Kidney (tissue), 14 donors: ENCODE results near the gene WDTC1. TPM values are rescaled to one million over a fixed set of nuclear protein-coding genes. Genes with fewer than 3 reads are reported as not detected.

Experiments
- DNase-seq, 5 donors: peaks; one replicate each; pipeline ENCODE4 v3.0.0-alpha.2; 2013 to 2020
- FAIRE-seq: peaks from 2 replicates; lab custom pipeline; 2012; peaks lifted over from hg19 to GRCh38; lab: Jason Lieb, UNC
- H3K27ac ChIP-seq, 2 donors: one replicate each; pipeline ENCODE4 v1.7.0; 2013; ENCODE audit warnings: low read depth in 2 of 2, low read length in 2 of 2, inconsistent platforms in 1 of 2
- H3K27me3 ChIP-seq: one replicate; pipeline ENCODE4 v1.7.1; 2013; ENCODE audit warnings: low read length, inconsistent platforms; ENCODE audit not compliant: control insufficient read depth, insufficient read depth
- H3K36me3 ChIP-seq, 3 donors: one replicate each; pipeline versions ENCODE4 v1.7.0 to v1.7.1; 2013; ENCODE audit warnings: low read length in 3 of 3, control low read depth in 1 of 3, inconsistent platforms in 1 of 3; ENCODE audit not compliant: insufficient read depth in 3 of 3, control insufficient read depth in 2 of 3
- H3K4me1 ChIP-seq, 3 donors: one replicate each; pipeline versions ENCODE4 v1.7.0 to v1.7.1; 2013; ENCODE audit warnings: low read length in 3 of 3, inconsistent platforms in 1 of 3, low read depth in 1 of 3; ENCODE audit not compliant: control insufficient read depth in 2 of 3, insufficient read depth in 2 of 3
- H3K4me3 ChIP-seq, 3 donors: one replicate each; pipeline versions ENCODE4 v1.7.0 to v1.8.1; 2013; ENCODE audit warnings: low read length in 3 of 3, control low read depth in 1 of 3, inconsistent platforms in 1 of 3
- H3K9ac ChIP-seq, 3 donors: one replicate each; pipeline versions ENCODE4 v1.7.0 to v1.7.1; 2013; ENCODE audit warnings: low read length in 3 of 3, control low read depth in 1 of 3, inconsistent platforms in 1 of 3
- H3K9me3 ChIP-seq, 3 donors: one replicate each; pipeline versions ENCODE4 v1.7.0 to v1.7.1; 2013; ENCODE audit warnings: low read length in 3 of 3, control low read depth in 1 of 3, inconsistent platforms in 1 of 3; ENCODE audit not compliant: control insufficient read depth in 2 of 3, insufficient read depth in 1 of 3
- CTCF ChIP-seq: IDR thresholded peaks from 3 replicates; pipeline ENCODE4 v1.5.1; 2012; ENCODE audit warnings: mild to moderate bottlenecking, moderate library complexity, borderline replicate concordance; ENCODE audit not compliant: insufficient read depth; ENCODE audit errors: extremely low read depth
- intact Hi-C: fragments of 100-400 bp; cut with DNase I; formaldehyde crosslinking; loops from one replicate; pipeline ENCODE4 v1.11.1; 2022
- polyA plus RNA-seq: library from polyadenylated mRNA; stranded (reverse); fragments of 350-450 nt; fragmentation: Illumina TruSeq; extraction: RNeasy Lipid Tissue Mini Kit (QIAGEN cat#74804); gene quantifications from one replicate; pipeline ENCODE4 v1.2.3, GENCODE V29; 2014; ENCODE audit warnings: low read depth, low replicate concordance; ENCODE audit not compliant: insufficient read depth
- total RNA-seq: library from RNA; stranded (reverse); fragmentation: NEBNext Ultra II Directional; extraction: Animal tissue kit (Norgen Biotek cat#: 25700); gene quantifications from one replicate; pipeline ENCODE4 v1.2.1, GENCODE V29; 2021
- donor health status: control.
- donor health status: control.
- donor health status: control.
- donor health status: control.
- donor health status: control.
- donor health status: DM: yes; HTN: yes; CAD: no.
- donor health status: Normal renal cell carcinoma (clear cell type).

The WDTC1 gene
- total and polyA plus RNA-seq, 2 donors from 2014 or later: 23.7 to 42.2 TPM

- intact Hi-C loops: no loop called here
- Histone ChIP-seq H3K27me3 (no peaks in the 10 kb centered on the region), H3K9ac (peak overlapping the region in 1 of 3 donors; percentile 46), H3K27ac (no peak overlapping the region), H3K9me3 (no peaks in the 10 kb centered on the region), H3K4me1 (peaks cover 0 to 6% (median 0%) of the 10 kb centered on the region in 3 donors), H3K4me3 (no peak overlapping the region), H3K36me3 (peaks cover 0 to 11% (median 8%) of the 10 kb centered on the region in 3 donors)
- DNase-seq: peak; percentile 74 to 89 (median 85)
- no peak for FAIRE-seq
- TF ChIP-seq CTCF: peak; percentile 91
Observed at GRCh38 chr1:27357281-27358037, 123.0 kb downstream of the WDTC1 start.

Other genes starting within 250 kb of the WDTC1 start
- gene TRNP1, start 240.9 kb upstream of the WDTC1 start, total RNA-seq: 38.3 TPM
- 33.0 TPM for gene TRNP1, start 240.9 kb upstream of the WDTC1 start, polyA plus RNA-seq
- gene TENT5B, start 221.8 kb upstream of the WDTC1 start, total RNA-seq: 10.2 TPM
- gene TENT5B, start 221.8 kb upstream of the WDTC1 start, polyA plus RNA-seq: 12.6 TPM
- gene SLC9A1, start 79.5 kb upstream of the WDTC1 start, total RNA-seq: 29.8 TPM
- gene SLC9A1, start 79.5 kb upstream of the WDTC1 start, polyA plus RNA-seq: 19.3 TPM
- 42.9 TPM for gene TMEM222, start 87.5 kb downstream of the WDTC1 start, total RNA-seq
- gene TMEM222, start 87.5 kb downstream of the WDTC1 start, polyA plus RNA-seq: 58.2 TPM
- gene SYTL1, start 107.4 kb downstream of the WDTC1 start, total RNA-seq: 19.3 TPM
- 5.9 TPM for gene SYTL1, start 107.4 kb downstream of the WDTC1 start, polyA plus RNA-seq
- gene MAP3K6, start 132.3 kb downstream of the WDTC1 start, total RNA-seq: 86.7 TPM
- gene MAP3K6, start 132.3 kb downstream of the WDTC1 start, polyA plus RNA-seq: 59.7 TPM
- 7.9 TPM for gene FCN3, start 140.2 kb downstream of the WDTC1 start, total RNA-seq
- 240 TPM for gene FCN3, start 140.2 kb downstream of the WDTC1 start, polyA plus RNA-seq
- 0.63 TPM for gene CD164L2, start 148.7 kb downstream of the WDTC1 start, total RNA-seq
- 1.1 TPM for gene CD164L2, start 148.7 kb downstream of the WDTC1 start, polyA plus RNA-seq
- 0.38 TPM for gene GPR3, start 158.0 kb downstream of the WDTC1 start, total RNA-seq
- 0.77 TPM for gene GPR3, start 158.0 kb downstream of the WDTC1 start, polyA plus RNA-seq